Spleen (tissue), 7 donors: ENCODE results near the gene MRGPRD.

Source experiments
- POLR2A ChIP-seq, 3 donors: fragments of 450-650 bp; IDR thresholded peaks; one replicate each; pipeline ENCODE4 v1.5.1; 2017; ENCODE audit warnings: antibody characterized with exemption in 3 of 3, mild to moderate bottlenecking in 1 of 3
- TF ChIP-seq, protein P1 (sequence below), 11 experiments: fragments of 200-600 bp in 7 of 11; fragments of 450-650 bp in 4 of 11; sonication (generic) in 4 of 11; IDR thresholded peaks in 8 of 11; conservative IDR thresholded peaks in 3 of 11; 1 replicate in 7 of 11; 2 replicates in 4 of 11; pipeline versions ENCODE4 v1.4.0 to v1.8.0; 2016 to 2021; ENCODE audit warnings: antibody characterized with exemption in 11 of 11, inconsistent platforms in 4 of 11, mild to moderate bottlenecking in 1 of 11
- donor health status: DM: no; HTN: no; CAD: no; lungs with moderate emphysema.
- donor health status: DM: no; HTN: no; CAD: no.
- donor health status: DM: no; HTN: no; CAD: no.

DNA sequence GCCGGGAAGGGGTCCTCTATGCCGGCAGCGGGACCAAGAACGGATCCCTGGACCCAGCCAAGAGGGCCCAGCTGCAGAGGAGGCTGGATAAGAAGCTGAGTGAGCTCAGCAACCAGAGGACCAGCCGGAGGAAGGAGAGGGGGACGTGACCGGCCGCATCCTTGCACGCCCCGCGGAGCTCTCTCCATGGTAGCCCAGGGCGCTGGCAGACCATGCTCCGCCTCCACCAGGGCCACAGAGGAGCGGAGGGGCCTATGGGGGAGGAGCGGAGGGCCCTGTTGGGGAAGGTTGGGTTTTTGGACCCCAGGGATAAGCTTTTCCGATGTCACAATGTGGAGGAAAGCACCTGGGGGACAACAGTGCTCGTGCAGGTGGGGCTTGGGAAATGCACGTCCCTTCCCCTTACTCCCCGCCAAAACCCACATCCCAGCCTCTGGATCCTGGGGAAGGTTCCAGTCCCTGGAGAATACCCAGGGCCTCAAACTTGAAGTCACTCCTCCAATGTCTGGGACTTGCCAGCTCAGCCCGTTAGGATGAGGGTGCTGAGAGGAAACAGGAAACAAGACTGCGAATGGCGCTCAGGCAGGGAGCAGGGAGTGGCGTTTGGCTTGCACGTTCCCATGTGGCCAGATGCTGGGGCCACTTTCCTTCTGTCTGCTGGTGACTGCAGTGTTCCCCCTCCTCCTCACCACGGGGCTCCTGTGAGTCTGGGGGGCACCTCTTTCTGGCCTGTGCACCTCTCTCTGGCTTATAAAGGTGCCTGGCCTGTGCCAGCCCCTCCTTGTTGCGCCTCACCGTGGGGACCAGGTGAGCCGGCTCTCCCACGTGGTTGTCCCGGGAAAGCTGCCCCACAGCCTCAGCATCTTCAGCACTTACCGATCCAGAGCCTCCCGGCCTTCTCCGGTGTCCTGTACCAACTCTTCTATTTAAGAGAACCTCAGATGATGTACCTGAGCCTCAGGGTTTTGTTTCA lies 40.9 kb downstream of the MRGPRD start:
- TF ChIP-seq, protein P1, sequence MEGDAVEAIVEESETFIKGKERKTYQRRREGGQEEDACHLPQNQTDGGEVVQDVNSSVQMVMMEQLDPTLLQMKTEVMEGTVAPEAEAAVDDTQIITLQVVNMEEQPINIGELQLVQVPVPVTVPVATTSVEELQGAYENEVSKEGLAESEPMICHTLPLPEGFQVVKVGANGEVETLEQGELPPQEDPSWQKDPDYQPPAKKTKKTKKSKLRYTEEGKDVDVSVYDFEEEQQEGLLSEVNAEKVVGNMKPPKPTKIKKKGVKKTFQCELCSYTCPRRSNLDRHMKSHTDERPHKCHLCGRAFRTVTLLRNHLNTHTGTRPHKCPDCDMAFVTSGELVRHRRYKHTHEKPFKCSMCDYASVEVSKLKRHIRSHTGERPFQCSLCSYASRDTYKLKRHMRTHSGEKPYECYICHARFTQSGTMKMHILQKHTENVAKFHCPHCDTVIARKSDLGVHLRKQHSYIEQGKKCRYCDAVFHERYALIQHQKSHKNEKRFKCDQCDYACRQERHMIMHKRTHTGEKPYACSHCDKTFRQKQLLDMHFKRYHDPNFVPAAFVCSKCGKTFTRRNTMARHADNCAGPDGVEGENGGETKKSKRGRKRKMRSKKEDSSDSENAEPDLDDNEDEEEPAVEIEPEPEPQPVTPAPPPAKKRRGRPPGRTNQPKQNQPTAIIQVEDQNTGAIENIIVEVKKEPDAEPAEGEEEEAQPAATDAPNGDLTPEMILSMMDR (IDR thresholded peaks at IDR 0.05 in 8 of 11, conservative IDR thresholded peaks at IDR 0.05 in 3 of 11) = no peak
- no peak for TF ChIP-seq POLR2A (IDR thresholded peaks at IDR 0.05)
